ENCODE results near the gene DNAJC5.

DNA sequence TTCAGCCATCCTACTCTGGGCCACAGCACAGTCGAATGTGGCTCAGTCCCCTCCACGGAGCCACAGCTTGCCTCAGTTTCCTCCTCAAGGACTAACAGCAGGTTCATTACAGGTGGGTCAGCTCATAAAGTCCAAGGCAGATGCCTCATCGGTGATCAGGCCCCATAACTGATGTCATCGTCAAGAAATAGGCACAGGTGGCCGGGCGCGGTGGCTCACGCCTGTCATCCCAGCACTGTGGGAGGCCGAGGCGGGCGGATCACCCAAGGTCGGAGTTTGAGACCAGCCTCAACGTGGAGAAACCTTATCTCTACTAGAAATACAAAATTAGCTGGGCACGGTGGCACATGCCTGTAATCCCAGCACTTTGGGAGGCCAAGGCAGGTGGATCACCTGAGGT, 57.8 kb downstream of the DNAJC5 start:
- TF ChIP-seq POLR2A (IDR thresholded peaks at IDR 0.05): no peak
- TF ChIP-seq CTCF (IDR thresholded peaks at IDR 0.05): no peak
